GM19397 (cell line): ENCODE data around the gene NINL.
A peak's percentile ranks its signal among the peaks of the same experiment; 100 is the strongest.

Experiments used
- ATAC-seq: cut with Tn5 transposase; IDR thresholded peaks from one replicate; pipeline ENCODE4 v1.9.1; 2021; ENCODE audit warnings: mild to moderate bottlenecking, moderate library complexity; ENCODE audit not compliant: unreplicated experiment

Gene NINL

GRCh38 chr20:25439328-25439727 is 146.0 kb downstream of the NINL start:
- no peak for ATAC-seq

GRCh38 chr20:25437153-25437581 is 148.2 kb downstream of the NINL start:
- ATAC-seq = no peak

GRCh38 chr20:25424536-25424935 is 160.8 kb downstream of the NINL start:
- ATAC-seq = no peak

GRCh38 chr20:25422032-25422431 is 163.3 kb downstream of the NINL start:
- no peak for ATAC-seq

GRCh38 chr20:25421102-25421501 is 164.2 kb downstream of the NINL start:
- no peak for ATAC-seq

- ATAC-seq = no peak
Measured at GRCh38 chr20:25418776-25419175, 166.6 kb downstream of the NINL start.

- no peak for ATAC-seq
Measured at GRCh38 chr20:25408890-25409289, 176.4 kb downstream of the NINL start.

- ATAC-seq = no peak
Measured at GRCh38 chr20:25408170-25408547, 177.2 kb downstream of the NINL start.

- peak; percentile 86 for ATAC-seq
Measured at GRCh38 chr20:25407311-25408169, 177.8 kb downstream of the NINL start, which contains the start of gene GINS1. GINS1 (plus strand) TSS chr20:25407673; CDS start chr20:25407821, 148 bp downstream.
